Right lobe of liver (tissue), 6 donors: ENCODE measurements around the gene CCM2. TPM values are rescaled to one million over a fixed set of nuclear protein-coding genes. Genes with fewer than 3 reads are reported as not detected.

Experiments used
- ATAC-seq, 4 donors: fragments of 200-7000 bp; cut with Tn5 transposase; one replicate each; pipeline ENCODE4 v1.9.1; 2020; ENCODE audit warnings: mild to moderate bottlenecking in 4 of 4, moderate library complexity in 4 of 4
- DNase-seq, 3 donors: peaks; one replicate each; pipeline ENCODE4 v3.0.0-alpha.2; 2020
- H3K27ac ChIP-seq, 3 donors: fragments of 200-600 bp; one replicate each; pipeline ENCODE4 v1.8.0; 2022
- H3K27me3 ChIP-seq, 2 donors: fragments of 200-600 bp; one replicate each; pipeline ENCODE4 v1.8.0; 2022
- H3K36me3 ChIP-seq, 4 donors: fragments of 200-600 bp; sonication (generic) in 1 of 4; one replicate each; pipeline versions ENCODE4 v1.5.1 to v1.8.0; 2017 to 2022; ENCODE audit warnings: control low read depth in 1 of 4
- H3K4me1 ChIP-seq, 4 donors: fragments of 200-600 bp; sonication (generic) in 1 of 4; one replicate each; pipeline versions ENCODE4 v1.5.1 to v1.8.0; 2017 to 2022; ENCODE audit warnings: control low read depth in 1 of 4
- H3K4me3 ChIP-seq, 3 donors: fragments of 200-600 bp; one replicate each; pipeline ENCODE4 v1.8.0; 2022
- H3K9me3 ChIP-seq, 4 donors: fragments of 200-600 bp; sonication (generic) in 1 of 4; one replicate each; pipeline versions ENCODE4 v1.5.1 to v1.8.0; 2017 to 2022; ENCODE audit warnings: control low read depth in 1 of 4
- CTCF ChIP-seq, 4 donors: fragments of 200-600 bp in 3 of 4; fragments of 450-650 bp in 1 of 4; IDR thresholded peaks; one replicate each; pipeline versions ENCODE4 v1.5.1 to v1.8.0; 2016 to 2022; ENCODE audit warnings: antibody characterized with exemption in 4 of 4, mild to moderate bottlenecking in 2 of 4
- POLR2A ChIP-seq: fragments of 450-650 bp; IDR thresholded peaks from one replicate; pipeline ENCODE4 v1.6.1; 2017; ENCODE audit warnings: antibody characterized with exemption, mild to moderate bottlenecking
- WGBS: methylation state at CpG from one replicate; pipeline ENCODE4 v1.1.6; 2018; ENCODE audit warnings: low coverage, low lambda C conversion rate; ENCODE audit not compliant: insufficient coverage; ENCODE audit errors: missing lambda C conversion rate; 5-methylcytosine and 5-hydroxymethylcytosine counted together
- intact Hi-C, 2 donors: fragments of 100-400 bp; cut with DNase I; formaldehyde crosslinking; loops; one replicate each; pipeline versions ENCODE4 v1.11.2 to v1.14.1; 2022
- total RNA-seq, 6 experiments: library from RNA; depleted of rRNA in 2 of 6; stranded (reverse); fragments of >200 nt in 2 of 6; fragmentation: NEBNext Ultra II Directional in 3 of 6; extraction: Animal tissue kit (Norgen Biotek cat#: 25700) in 3 of 6; gene quantifications; one replicate each; pipeline versions ENCODE4 v1.1.0 to v1.2.4, GENCODE V29; 2016 to 2023
- donor health status: DM: no; HTN: yes; CAD: no.
- donor health status: DM: no; HTN: no; CAD: no.
- donor health status: DM: no; HTN: no; CAD: no.
- donor health status: DM: no; HTN: yes; CAD: no.
- donor health status: DM: no; HTN: yes; CAD: no.

Gene CCM2
- total RNA-seq, 6 experiments from 2014 or later = 29.4 to 70.7 (median 37.9) TPM

GRCh38 chr7:45092931-45093235 is 92.9 kb downstream of the CCM2 start:
- Histone ChIP-seq H3K9me3 (no peaks in the 10 kb centered on the region), H3K27ac (no peak overlapping the region), H3K4me1 (peaks cover 0 to 6% (median 0%) of the 10 kb centered on the region in 4 donors), H3K27me3 (peaks cover 0 to 9% of the 10 kb centered on the region in 2 donors), H3K36me3 (no peaks in the 10 kb centered on the region), H3K4me3 (no peak overlapping the region)
- intact Hi-C loops = no loop called here
- no peak for DNase-seq
- no peak for ATAC-seq
- TF ChIP-seq CTCF (IDR thresholded peaks at IDR 0.05) = no peak
- no peak for TF ChIP-seq POLR2A
- WGBS = 60% methylated on average over 1 of the region's 3 CpGs

GRCh38 chr7:45098983-45099839 is 99.2 kb downstream of the CCM2 start:
- Histone ChIP-seq H3K27ac (no peak overlapping the region), H3K36me3 (peaks cover 9 to 54% (median 32%) of the 10 kb centered on the region in 4 donors), H3K27me3 (no peaks in the 10 kb centered on the region), H3K9me3 (no peaks in the 10 kb centered on the region), H3K4me1 (no peaks in the 10 kb centered on the region), H3K4me3 (no peak overlapping the region)
- DNase-seq (no peak), ATAC-seq (peak; percentile 10 to 22 (median 20))
- WGBS = 82% methylated on average over 5 of the region's 10 CpGs
- TF ChIP-seq CTCF (IDR thresholded peaks at IDR 0.05) = no peak
- TF ChIP-seq POLR2A = no peak
- intact Hi-C loops = no loop called here

GRCh38 chr7:45099891-45100760 is 100.1 kb downstream of the CCM2 start:
- Histone ChIP-seq H3K36me3 (peaks cover 11 to 63% (median 39%) of the 10 kb centered on the region in 4 donors), H3K4me1 (no peaks in the 10 kb centered on the region)
- TF ChIP-seq POLR2A = no peak
- no peak for TF ChIP-seq CTCF (IDR thresholded peaks at IDR 0.05)

GRCh38 chr7:45100761-45101480 is 100.9 kb downstream of the CCM2 start:
- intact Hi-C loops = no loop called here
- DNase-seq (no peak), ATAC-seq (no peak)
- Histone ChIP-seq H3K36me3 (peaks cover 16 to 71% (median 47%) of the 10 kb centered on the region in 4 donors), H3K27ac (no peak overlapping the region), H3K9me3 (no peaks in the 10 kb centered on the region), H3K4me1 (no peaks in the 10 kb centered on the region), H3K4me3 (no peak overlapping the region), H3K27me3 (no peaks in the 10 kb centered on the region)
- WGBS = 60% methylated on average over 1 of the region's 13 CpGs
- TF ChIP-seq CTCF (IDR thresholded peaks at IDR 0.05) = no peak
- TF ChIP-seq POLR2A = no peak

More at GRCh38 chr7:45099891-45100760, 100.1 kb downstream of the CCM2 start:
- Histone ChIP-seq H3K4me3 (no peak overlapping the region), H3K9me3 (no peaks in the 10 kb centered on the region), H3K27ac (no peak overlapping the region), H3K27me3 (no peaks in the 10 kb centered on the region)
- 95% methylated on average over 3 of the region's 16 CpGs for WGBS
- ATAC-seq (peak in 2 of 4 donors; percentile 12 to 16), DNase-seq (no peak)
- intact Hi-C loops = no loop called here
